HG03066 (cell line): ENCODE results near the gene UNC5A.

Experiments
- ATAC-seq: cut with Tn5 transposase; IDR thresholded peaks from one replicate; pipeline ENCODE4 v1.9.1; 2021; ENCODE audit warnings: low read depth; ENCODE audit not compliant: unreplicated experiment

The UNC5A gene

GRCh38 chr5:176799488-176799887, 10.9 kb upstream of the UNC5A start:
- ATAC-seq, result no peak

- ATAC-seq, result no peak
Observed at GRCh38 chr5:176800024-176800423, 10.3 kb upstream of the UNC5A start.

- no peak for ATAC-seq
Observed at GRCh38 chr5:176802116-176802784, 8.1 kb upstream of the UNC5A start.

- no peak for ATAC-seq
Observed at GRCh38 chr5:176803068-176803942, 7.1 kb upstream of the UNC5A start.

- ATAC-seq, result no peak
Observed at GRCh38 chr5:176803943-176804498, 6.3 kb upstream of the UNC5A start.

GRCh38 chr5:176806137-176806536, 4.2 kb upstream of the UNC5A start:
- ATAC-seq, result no peak

GRCh38 chr5:176809544-176810080, 747 bp upstream of the UNC5A start:
- no peak for ATAC-seq

- ATAC-seq, result no peak
Observed at GRCh38 chr5:176810687-176811501, 535 bp downstream of the UNC5A start.

GRCh38 chr5:176812269-176813259, 2.2 kb downstream of the UNC5A start:
- ATAC-seq, result no peak

GRCh38 chr5:176813587-176814312, 3.4 kb downstream of the UNC5A start:
- no peak for ATAC-seq

- ATAC-seq, result no peak
Observed at GRCh38 chr5:176814313-176814685, 3.9 kb downstream of the UNC5A start.

- no peak for ATAC-seq
Observed at GRCh38 chr5:176814836-176815438, 4.6 kb downstream of the UNC5A start.

GRCh38 chr5:176816043-176816745, 5.8 kb downstream of the UNC5A start:
- no peak for ATAC-seq

- no peak for ATAC-seq
Observed at GRCh38 chr5:176816791-176817347, 6.5 kb downstream of the UNC5A start.

GRCh38 chr5:176817369-176817840, 7.0 kb downstream of the UNC5A start:
- no peak for ATAC-seq

- no peak for ATAC-seq
Observed at GRCh38 chr5:176817841-176818377, 7.5 kb downstream of the UNC5A start.
